K562 (cell line): Measurements from ENCODE around the gene CEP126. TPM values are rescaled to one million over a fixed set of nuclear protein-coding genes. Genes with fewer than 3 reads are reported as not detected.

Experiments
- ATAC-seq: fragments of 200-7000 bp; cut with Tn5 transposase; 3 replicates; pipeline ENCODE4 v1.9.1; 2020; ENCODE audit warnings: moderate library complexity
- BruUV-seq: library from RNA; stranded (reverse); fragments of 400-500 nt; replicated peaks from 2 replicates; lab custom pipeline; 2021; lab: Mats Ljungman, UMichigan
- CTCF ChIA-PET: fragments of 300-600 bp; formaldehyde crosslinking; extraction: SDS; loops from one replicate; lab custom pipeline; 2021; ENCODE audit warnings: low intra/inter-chr PET ratio; lab: Yijun Ruan, JAX
- POLR2A ChIA-PET: fragments of 300-600, 350-650 bp; sonication (Branson Sonifier 250); formaldehyde crosslinking; extraction: SDS; loops from one replicate; lab custom pipeline; 2021; ENCODE audit warnings: antibody characterized with exemption, inconsistent platforms; lab: Yijun Ruan, JAX
- DNase-seq, 4 experiments: peaks; one replicate each; pipeline versions ENCODE4 v3.0.0 to v3.0.0-alpha.2; 2011 to 2018; ENCODE audit warnings: low spot score in 3 of 4, mixed read lengths in 3 of 4; ENCODE audit errors: extremely low read depth in 1 of 4
- FAIRE-seq: peaks from 2 replicates; lab custom pipeline; 2011; peaks lifted over from hg19 to GRCh38; lab: Jason Lieb, UNC
- H2AFZ ChIP-seq: 2 replicates; pipeline ENCODE4 v1.6.0; 2011; ENCODE audit warnings: low read depth, low read length, control low read depth, inconsistent platforms
- H3K27ac ChIP-seq: fragments of 200-600 bp; 3 replicates; pipeline ENCODE4 v1.8.0; 2011; ENCODE audit warnings: low read depth, mild to moderate bottlenecking, control low read depth, inconsistent platforms, low read length, moderate library complexity, mixed read lengths; ENCODE audit errors: extremely low read depth
- H3K27me3 ChIP-seq, 2 experiments: fragments of 300-600 bp in 1 of 2; 2 replicates in 1 of 2; 3 replicates in 1 of 2; pipeline versions ENCODE4 v1.6.0 to v1.8.0; 2011; ENCODE audit warnings: inconsistent platforms in 2 of 2, low read length in 2 of 2, mild to moderate bottlenecking in 1 of 2, mixed read lengths in 1 of 2, moderate library complexity in 1 of 2; ENCODE audit not compliant: control insufficient read depth in 2 of 2, insufficient read depth in 2 of 2
- H3K36me3 ChIP-seq: fragments of 300-600 bp; 3 replicates; pipeline ENCODE4 v1.8.0; 2011; ENCODE audit warnings: mild to moderate bottlenecking, low read length, inconsistent platforms; ENCODE audit not compliant: control insufficient read depth, insufficient read depth
- H3K4me1 ChIP-seq, 2 experiments: fragments of 200-600 bp in 1 of 2; replicated peaks in 1 of 2; 2 replicates in 1 of 2; 3 replicates in 1 of 2; pipeline versions ENCODE4 v1.5.1 to v1.8.0; 2011; ENCODE audit warnings: inconsistent platforms in 2 of 2, low read length in 2 of 2, mild to moderate bottlenecking in 1 of 2, mixed read lengths in 1 of 2, moderate library complexity in 1 of 2; ENCODE audit not compliant: control insufficient read depth in 2 of 2, insufficient read depth in 2 of 2
- H3K4me2 ChIP-seq: 2 replicates; pipeline ENCODE4 v1.6.1; 2011; ENCODE audit warnings: low read length, control low read depth, inconsistent platforms, mixed read lengths; ENCODE audit not compliant: insufficient read depth
- H3K4me3 ChIP-seq: fragments of 200-600 bp; sonication (generic), shearing (Covaris generic); 2 replicates; pipeline ENCODE4 v1.5.1; 2016; ENCODE audit warnings: control low read depth, inconsistent platforms
- H3K79me2 ChIP-seq: fragments of 200-600 bp; 3 replicates; pipeline ENCODE4 v1.8.0; 2011; ENCODE audit warnings: low read length, inconsistent platforms; ENCODE audit not compliant: control insufficient read depth, insufficient read depth
- H3K9ac ChIP-seq, 2 experiments: 2 replicates each; pipeline versions ENCODE4 v1.6.0 to v1.6.1; 2011; ENCODE audit warnings: low read depth in 2 of 2, low read length in 2 of 2, control low read depth in 1 of 2, inconsistent platforms in 1 of 2, mild to moderate bottlenecking in 1 of 2, mixed read lengths in 1 of 2; ENCODE audit not compliant: insufficient read depth in 1 of 2
- H3K9me1 ChIP-seq: one replicate; pipeline ENCODE4 v1.6.0; 2011; ENCODE audit warnings: inconsistent platforms, mild to moderate bottlenecking, low read length, moderate library complexity; ENCODE audit not compliant: control insufficient read depth, insufficient read depth
- H3K9me3 ChIP-seq: replicated peaks from 2 replicates; pipeline ENCODE4 v1.5.1; 2011; ENCODE audit warnings: low read depth, low read length, inconsistent platforms; ENCODE audit not compliant: control insufficient read depth, insufficient read depth
- H4K20me1 ChIP-seq: replicated peaks from 2 replicates; pipeline ENCODE4 v1.6.1; 2011; ENCODE audit warnings: low read length, inconsistent platforms, mixed read lengths; ENCODE audit not compliant: control insufficient read depth, insufficient read depth
- ARID1B ChIP-seq: fragments of 450-650 bp; IDR thresholded peaks from 2 replicates; pipeline ENCODE4 v1.6.1; 2016; ENCODE audit warnings: antibody characterized with exemption, mild to moderate bottlenecking, inconsistent platforms
- ASH1L ChIP-seq: fragments of 450-650 bp; IDR thresholded peaks from 2 replicates; pipeline ENCODE4 v1.6.1; 2018; ENCODE audit warnings: borderline replicate concordance, mild to moderate bottlenecking, low read depth; ENCODE audit not compliant: partially characterized antibody
- MCM5 ChIP-seq: fragments of 450-650 bp; IDR thresholded peaks from 2 replicates; pipeline ENCODE4 v1.6.1; 2016; ENCODE audit warnings: low read depth
- NFRKB ChIP-seq: fragments of 450-650 bp; IDR thresholded peaks from 2 replicates; pipeline ENCODE4 v1.6.1; 2016; ENCODE audit warnings: low read depth
- NR1H2 ChIP-seq: sonication (generic); formaldehyde crosslinking; IDR thresholded peaks from 2 replicates; pipeline ENCODE4 v1.4.0; 2020; ENCODE audit warnings: mild to moderate bottlenecking, missing genetic modification reagents
- PHF21A ChIP-seq: fragments of 450-650 bp; IDR thresholded peaks from 2 replicates; pipeline ENCODE4 v1.6.1; 2017; ENCODE audit warnings: low read depth, borderline replicate concordance
- RAD21 ChIP-seq, 2 experiments: fragments of 250-450 bp in 1 of 2; fragments of 450-650 bp in 1 of 2; sonication (Bioruptor Pico) in 1 of 2; formaldehyde crosslinking in 1 of 2; IDR thresholded peaks in 1 of 2; conservative IDR thresholded peaks in 1 of 2; 2 replicates each; pipeline versions ENCODE4 v1.4.0 to v1.8.0; 2020 to 2022; ENCODE audit warnings: mild to moderate bottlenecking in 2 of 2, moderate library complexity in 1 of 2
- ZEB2 ChIP-seq: fragments of 450-650 bp; IDR thresholded peaks from 2 replicates; pipeline ENCODE4 v1.6.1; 2016
- ZNF133 ChIP-seq: fragments of 250-450 bp; sonication (Bioruptor Pico); IDR thresholded peaks from 2 replicates; pipeline ENCODE4 v1.4.0; 2020; ENCODE audit warnings: mild to moderate bottlenecking
- ZNF354B ChIP-seq: fragments of 250-450 bp; sonication (Bioruptor Pico); IDR thresholded peaks from 2 replicates; pipeline ENCODE4 v1.4.0; 2020
- WGBS: fragments of 100-300 bp; shearing (Covaris generic); methylation state at CpG from one replicate; pipeline ENCODE4 v1.1.6; 2016; ENCODE audit warnings: low coverage, mixed read lengths; ENCODE audit not compliant: insufficient coverage; ENCODE audit errors: missing lambda C conversion rate; 5-methylcytosine and 5-hydroxymethylcytosine counted together
- in situ Hi-C: fragments of 300-500 bp; cut with MboI; formaldehyde crosslinking; loops from 4 replicates; pipeline ENCODE4 v1.15.0; 2018; ENCODE audit warnings: inconsistent platforms, mixed read lengths
- intact Hi-C: fragments of 100-400 bp; cut with micrococcal nuclease; formaldehyde crosslinking; loops from 2 replicates; pipeline ENCODE4 v1.14.2; 2022
- polyA plus RNA-seq, 8 experiments: library from polyadenylated mRNA; depleted of rRNA in 4 of 8; stranded (reverse) in 5 of 8; unstranded in 3 of 8; fragments of >200 nt; fragmentation: Nextera tagmentation in 2 of 8; fragmentation: Illumina TruSeq in 1 of 8; extraction: Ambion mirVana in 2 of 8; extraction: Trizol in 1 of 8; gene quantifications; 2 replicates each; pipeline versions ENCODE4 v1.2.1 to v1.2.3, GENCODE V29; 2011 to 2014; ENCODE audit warnings: inconsistent platforms in 1 of 8, missing spikeins in 1 of 8
- total RNA-seq, 7 experiments: library from RNA; depleted of rRNA in 6 of 7; stranded (reverse); fragments of >200 nt in 6 of 7; fragmentation: Illumina TruSeq in 2 of 7; extraction: Trizol in 2 of 7; gene quantifications; 2 replicates each; pipeline versions ENCODE4 v1.2.1 to v1.2.3, GENCODE V29; 2011 to 2021; ENCODE audit warnings: low replicate concordance in 1 of 7
- TF ChIP-seq, protein P1 (sequence below): fragments of 250-450 bp; sonication (Bioruptor Pico); IDR thresholded peaks from 2 replicates; pipeline ENCODE4 v1.4.0; 2020
- TF ChIP-seq, protein P2 (sequence below), 2 experiments: fragments of 450-650 bp; formaldehyde crosslinking in 1 of 2; IDR thresholded peaks; 2 replicates each; pipeline versions ENCODE4 v1.4.0 to v1.6.1; 2014 to 2020; ENCODE audit warnings: mild to moderate bottlenecking in 2 of 2, borderline replicate concordance in 1 of 2, low read depth in 1 of 2
- TF ChIP-seq, protein P3 (sequence below): sonication (generic); formaldehyde crosslinking; IDR thresholded peaks from 2 replicates; pipeline ENCODE4 v1.8.0; 2022; ENCODE audit warnings: mild to moderate bottlenecking, missing genetic modification reagents

The CEP126 gene
- total and polyA plus RNA-seq, 9 of the 15 experiments (the other 6 are each of a cell fraction or from before 2014, with no cell fraction given) = 0.01 to 0.11 (median 0.07) TPM; not detected in 3

DNA sequence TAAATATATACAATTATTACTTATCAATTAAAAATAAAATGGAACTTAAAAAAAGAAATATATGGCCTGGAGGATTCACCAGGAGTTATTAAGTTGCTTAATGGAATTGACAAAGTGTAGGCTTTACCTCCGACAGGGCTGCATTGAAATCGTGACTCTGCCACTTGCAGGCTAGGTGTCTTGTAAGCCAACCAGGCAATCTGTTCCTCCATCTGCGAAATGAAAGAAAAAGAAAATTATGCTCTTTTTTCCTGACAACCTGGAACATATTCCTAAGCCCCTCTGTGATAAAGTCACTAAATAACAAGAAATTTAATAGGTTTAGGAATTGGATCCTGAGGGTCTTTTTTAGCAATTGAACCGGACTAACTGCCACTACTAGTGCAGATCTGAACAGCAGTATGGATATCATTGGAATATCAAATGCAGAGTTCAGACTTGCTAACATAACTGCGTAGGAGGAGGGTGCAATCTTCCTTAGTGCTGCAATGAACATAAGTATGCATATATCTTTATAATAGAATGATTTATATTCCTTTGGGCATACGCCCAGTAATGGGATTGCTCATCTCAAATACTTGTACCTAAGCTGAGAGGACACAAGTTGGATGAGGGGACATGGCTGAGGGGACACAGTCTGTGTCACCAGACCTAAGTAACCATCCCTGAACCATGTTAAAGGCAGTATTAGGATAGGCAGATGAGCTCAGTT lies 42.5 kb upstream of the CEP126 start:
- BruUV-seq = no TSS peak
- Histone ChIP-seq H2AFZ (no peak overlapping the region), H3K9me3 (no peaks in the 10 kb centered on the region), H3K9me1 (no peaks in the 10 kb centered on the region), H3K27me3 (no peaks in the 10 kb centered on the region), H3K4me3 (no peak overlapping the region), H3K4me1 (no peaks in the 10 kb centered on the region), H4K20me1 (no peaks in the 10 kb centered on the region), H3K79me2 (no peaks in the 10 kb centered on the region), H3K27ac (no peak overlapping the region), H3K4me2 (no peak overlapping the region), H3K9ac (no peak overlapping the region), H3K36me3 (no peaks in the 10 kb centered on the region)
- WGBS = 0% methylated on average over 6 of the region's 6 CpGs
- DNase-seq (no peak), FAIRE-seq (no peak), ATAC-seq (no peak)
- intact Hi-C loops (no loop called here), in situ Hi-C loops (no loop called here)
- ChIA-PET CTCF (no interaction called here), POLR2A (no interaction called here)
- TF ChIP-seq, protein P1, sequence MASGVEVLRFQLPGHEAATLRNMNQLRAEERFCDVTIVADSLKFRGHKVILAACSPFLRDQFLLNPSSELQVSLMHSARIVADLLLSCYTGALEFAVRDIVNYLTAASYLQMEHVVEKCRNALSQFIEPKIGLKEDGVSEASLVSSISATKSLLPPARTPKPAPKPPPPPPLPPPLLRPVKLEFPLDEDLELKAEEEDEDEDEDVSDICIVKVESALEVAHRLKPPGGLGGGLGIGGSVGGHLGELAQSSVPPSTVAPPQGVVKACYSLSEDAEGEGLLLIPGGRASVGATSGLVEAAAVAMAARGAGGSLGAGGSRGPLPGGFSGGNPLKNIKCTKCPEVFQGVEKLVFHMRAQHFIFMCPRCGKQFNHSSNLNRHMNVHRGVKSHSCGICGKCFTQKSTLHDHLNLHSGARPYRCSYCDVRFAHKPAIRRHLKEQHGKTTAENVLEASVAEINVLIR (CRISPR knock-in tag) = no peak
- TF ChIP-seq MCM5 (no peak), RAD21 (CRISPR knock-in tag; conservative IDR thresholded peaks at IDR 0.05 in 1 of 2, IDR thresholded peaks at IDR 0.05 in 1 of 2) (no peak), ARID1B (no peak), ZNF354B (CRISPR knock-in tag) (no peak), PHF21A (no peak), ZEB2 (no peak), ZNF133 (no peak), NR1H2 (no peak), ASH1L (no peak), NFRKB (no peak)
- TF ChIP-seq, protein P2, sequence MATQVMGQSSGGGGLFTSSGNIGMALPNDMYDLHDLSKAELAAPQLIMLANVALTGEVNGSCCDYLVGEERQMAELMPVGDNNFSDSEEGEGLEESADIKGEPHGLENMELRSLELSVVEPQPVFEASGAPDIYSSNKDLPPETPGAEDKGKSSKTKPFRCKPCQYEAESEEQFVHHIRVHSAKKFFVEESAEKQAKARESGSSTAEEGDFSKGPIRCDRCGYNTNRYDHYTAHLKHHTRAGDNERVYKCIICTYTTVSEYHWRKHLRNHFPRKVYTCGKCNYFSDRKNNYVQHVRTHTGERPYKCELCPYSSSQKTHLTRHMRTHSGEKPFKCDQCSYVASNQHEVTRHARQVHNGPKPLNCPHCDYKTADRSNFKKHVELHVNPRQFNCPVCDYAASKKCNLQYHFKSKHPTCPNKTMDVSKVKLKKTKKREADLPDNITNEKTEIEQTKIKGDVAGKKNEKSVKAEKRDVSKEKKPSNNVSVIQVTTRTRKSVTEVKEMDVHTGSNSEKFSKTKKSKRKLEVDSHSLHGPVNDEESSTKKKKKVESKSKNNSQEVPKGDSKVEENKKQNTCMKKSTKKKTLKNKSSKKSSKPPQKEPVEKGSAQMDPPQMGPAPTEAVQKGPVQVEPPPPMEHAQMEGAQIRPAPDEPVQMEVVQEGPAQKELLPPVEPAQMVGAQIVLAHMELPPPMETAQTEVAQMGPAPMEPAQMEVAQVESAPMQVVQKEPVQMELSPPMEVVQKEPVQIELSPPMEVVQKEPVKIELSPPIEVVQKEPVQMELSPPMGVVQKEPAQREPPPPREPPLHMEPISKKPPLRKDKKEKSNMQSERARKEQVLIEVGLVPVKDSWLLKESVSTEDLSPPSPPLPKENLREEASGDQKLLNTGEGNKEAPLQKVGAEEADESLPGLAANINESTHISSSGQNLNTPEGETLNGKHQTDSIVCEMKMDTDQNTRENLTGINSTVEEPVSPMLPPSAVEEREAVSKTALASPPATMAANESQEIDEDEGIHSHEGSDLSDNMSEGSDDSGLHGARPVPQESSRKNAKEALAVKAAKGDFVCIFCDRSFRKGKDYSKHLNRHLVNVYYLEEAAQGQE (IDR thresholded peaks at IDR 0.05; ENCODE audit: borderline replicate concordance) = no peak
- TF ChIP-seq, protein P2 (CRISPR knock-in tag; IDR thresholded peaks at IDR 0.05; ENCODE audit: low read depth) = no peak
- TF ChIP-seq, protein P3, sequence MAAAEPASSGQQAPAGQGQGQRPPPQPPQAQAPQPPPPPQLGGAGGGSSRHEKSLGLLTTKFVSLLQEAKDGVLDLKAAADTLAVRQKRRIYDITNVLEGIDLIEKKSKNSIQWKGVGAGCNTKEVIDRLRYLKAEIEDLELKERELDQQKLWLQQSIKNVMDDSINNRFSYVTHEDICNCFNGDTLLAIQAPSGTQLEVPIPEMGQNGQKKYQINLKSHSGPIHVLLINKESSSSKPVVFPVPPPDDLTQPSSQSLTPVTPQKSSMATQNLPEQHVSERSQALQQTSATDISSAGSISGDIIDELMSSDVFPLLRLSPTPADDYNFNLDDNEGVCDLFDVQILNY (CRISPR knock-in tag) = no peak
